Ascending aorta (tissue), 2 donors: ENCODE data around the gene CACNG4. TPM values are rescaled to one million over a fixed set of nuclear protein-coding genes. Genes with fewer than 3 reads are reported as not detected.
"Not testable (repeated sequence)": the region's sequence is repeated elsewhere in the genome, so short reads cannot be mapped to it uniquely, and the experiment has no call there.

Source experiments
- DNase-seq, 2 donors: peaks; one replicate each; pipeline ENCODE4 v3.0.0-alpha.2; 2019; ENCODE audit warnings: low spot score in 2 of 2
- H3K27ac ChIP-seq, 2 donors: fragments of 200-600 bp; sonication (generic); one replicate each; pipeline ENCODE4 v1.5.1; 2016 to 2017; ENCODE audit warnings: mild to moderate bottlenecking in 1 of 2
- H3K27me3 ChIP-seq: fragments of 200-600 bp; sonication (generic); one replicate; pipeline ENCODE4 v1.5.1; 2017
- H3K36me3 ChIP-seq, 2 donors: fragments of 200-600 bp; sonication (generic); one replicate each; pipeline ENCODE4 v1.5.1; 2016
- H3K4me1 ChIP-seq, 2 donors: fragments of 200-600 bp; sonication (generic); one replicate each; pipeline ENCODE4 v1.5.1; 2016 to 2017; ENCODE audit warnings: mild to moderate bottlenecking in 1 of 2
- H3K4me3 ChIP-seq, 2 donors: fragments of 200-600 bp; sonication (generic); one replicate each; pipeline ENCODE4 v1.5.1; 2016 to 2017; ENCODE audit warnings: mild to moderate bottlenecking in 1 of 2
- H3K9me3 ChIP-seq, 2 donors: fragments of 200-600 bp; sonication (generic); one replicate each; pipeline ENCODE4 v1.5.1; 2016
- CTCF ChIP-seq, 3 experiments: fragments of 200-600 bp in 2 of 3; fragments of 450-650 bp in 1 of 3; sonication (generic) in 2 of 3; IDR thresholded peaks; one replicate each; pipeline ENCODE4 v1.5.1; 2016 to 2019; ENCODE audit warnings: antibody characterized with exemption in 3 of 3, mild to moderate bottlenecking in 1 of 3, moderate library complexity in 1 of 3
- intact Hi-C: fragments of 100-400 bp; cut with DNase I; formaldehyde crosslinking; loops from one replicate; pipeline ENCODE4 v1.15.1; 2023
- total RNA-seq: library from RNA; depleted of rRNA; stranded (reverse); fragments of >200 nt; gene quantifications from one replicate; pipeline ENCODE4 v1.1.0, GENCODE V29; 2016

Gene CACNG4
- total RNA-seq, 1 donor from 2014 or later = not detected

- peaks cover 2% of the 10 kb centered on the region for H3K27me3 ChIP-seq
- H3K4me1 ChIP-seq = no peaks in the 10 kb centered on the region
- TF ChIP-seq CTCF (IDR thresholded peaks at IDR 0.05) = no peak
- H3K9me3 ChIP-seq = no peaks in the 10 kb centered on the region
- no peak for DNase-seq
- intact Hi-C loops = no loop called here
- no peaks in the 10 kb centered on the region for H3K36me3 ChIP-seq
- H3K4me3 ChIP-seq = no peak overlapping the region
- no peak overlapping the region for H3K27ac ChIP-seq
Measured at GRCh38 chr17:66970797-66971196, 6.3 kb downstream of the CACNG4 start.

GRCh38 chr17:66971264-66971663 is 6.8 kb downstream of the CACNG4 start:
- Histone ChIP-seq H3K4me1 (no peaks in the 10 kb centered on the region), H3K36me3 (no peaks in the 10 kb centered on the region), H3K27me3 (no peaks in the 10 kb centered on the region), H3K4me3 (no peak overlapping the region), H3K9me3 (no peaks in the 10 kb centered on the region), H3K27ac (no peak overlapping the region)
- DNase-seq = no peak
- intact Hi-C loops = no loop called here
- no peak for TF ChIP-seq CTCF (IDR thresholded peaks at IDR 0.05)

- no peak overlapping the region for H3K4me3 ChIP-seq
- H3K27me3 ChIP-seq = no peaks in the 10 kb centered on the region
- H3K4me1 ChIP-seq = no peaks in the 10 kb centered on the region
- H3K36me3 ChIP-seq = no peaks in the 10 kb centered on the region
- no peak for DNase-seq
- H3K9me3 ChIP-seq = no peaks in the 10 kb centered on the region
- no peak for TF ChIP-seq CTCF (IDR thresholded peaks at IDR 0.05)
- H3K27ac ChIP-seq = no peak overlapping the region
- intact Hi-C loops = no loop called here
Measured at GRCh38 chr17:66971730-66972441, 7.4 kb downstream of the CACNG4 start.

- H3K27me3 ChIP-seq, H3K4me3 ChIP-seq, H3K9me3 ChIP-seq, DNase-seq, H3K27ac ChIP-seq, intact Hi-C loops, H3K36me3 ChIP-seq, H3K4me1 ChIP-seq: not testable (repeated sequence)
Measured at GRCh38 chr17:66972442-66972830, 7.9 kb downstream of the CACNG4 start.

- Histone ChIP-seq H3K27ac (no peak overlapping the region), H3K36me3 (no peaks in the 10 kb centered on the region), H3K9me3 (no peaks in the 10 kb centered on the region), H3K4me1 (no peaks in the 10 kb centered on the region), H3K27me3 (no peaks in the 10 kb centered on the region), H3K4me3 (no peak overlapping the region)
- DNase-seq = no peak
- TF ChIP-seq CTCF (IDR thresholded peaks at IDR 0.05) = no peak
- intact Hi-C loops = no loop called here
Measured at GRCh38 chr17:66975188-66975587, 10.7 kb downstream of the CACNG4 start.

GRCh38 chr17:66975614-66976378 is 11.3 kb downstream of the CACNG4 start:
- no peaks in the 10 kb centered on the region for H3K4me1 ChIP-seq
- TF ChIP-seq CTCF (IDR thresholded peaks at IDR 0.05) = no peak
- intact Hi-C loops = no loop called here
- H3K9me3 ChIP-seq = no peaks in the 10 kb centered on the region
- H3K27ac ChIP-seq = no peak overlapping the region
- no peak overlapping the region for H3K4me3 ChIP-seq
- no peaks in the 10 kb centered on the region for H3K27me3 ChIP-seq
- no peaks in the 10 kb centered on the region for H3K36me3 ChIP-seq
- no peak for DNase-seq
